ENCODE measurements around the gene NSMF.

The NSMF gene

DNA sequence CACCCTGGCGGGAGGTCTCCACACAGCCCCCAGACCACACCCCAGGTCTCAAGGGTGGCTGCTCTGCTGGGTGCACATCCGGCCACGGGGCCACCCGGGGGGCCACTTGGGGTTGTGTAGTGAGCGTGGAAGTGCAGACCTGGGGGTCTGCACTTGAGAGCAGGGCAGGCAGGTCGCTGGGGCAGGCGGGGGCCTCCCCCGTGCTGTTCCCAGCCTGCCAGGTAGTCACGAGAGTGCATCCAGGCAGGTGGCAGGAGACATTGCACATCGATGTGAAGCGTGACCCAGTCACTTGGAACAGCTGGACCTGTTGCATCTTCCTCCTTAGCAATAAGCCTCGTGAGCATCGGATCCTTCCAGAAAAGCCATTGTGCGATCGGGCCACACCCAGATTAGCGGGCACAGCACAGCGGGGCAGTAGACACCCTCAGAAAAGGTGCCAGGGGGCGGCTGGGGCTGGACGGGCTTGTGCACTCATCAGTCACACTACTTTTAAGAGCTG, 13.2 kb downstream of the NSMF start:
- no peak for DNase-seq

DNA sequence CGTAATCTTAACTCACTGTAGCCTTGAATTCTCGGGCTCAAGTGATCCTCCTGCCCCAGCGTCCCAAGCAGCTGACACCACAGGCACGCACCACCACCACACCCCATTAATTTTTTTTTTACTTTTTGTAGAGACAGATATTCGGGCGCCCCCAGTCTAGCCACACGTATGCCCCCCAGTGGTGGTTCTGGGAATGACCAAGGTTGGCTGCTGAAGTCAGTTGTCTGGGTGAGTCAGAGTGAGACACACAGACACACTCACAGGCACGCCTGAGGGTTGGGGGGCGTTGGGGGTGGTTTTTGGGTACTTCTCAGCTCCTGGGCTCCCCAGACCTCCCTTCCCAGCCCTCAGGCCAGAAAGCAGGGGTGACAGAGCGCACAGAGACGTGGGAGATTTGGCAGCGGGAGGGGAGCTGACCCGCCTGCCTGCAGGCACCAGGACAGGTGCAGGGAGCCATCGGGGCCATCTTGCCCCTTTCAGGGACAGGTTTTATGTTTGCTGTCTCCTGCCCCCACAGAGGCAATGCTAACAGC, 13.8 kb downstream of the NSMF start:
- DNase-seq = peak; percentile 83

DNA sequence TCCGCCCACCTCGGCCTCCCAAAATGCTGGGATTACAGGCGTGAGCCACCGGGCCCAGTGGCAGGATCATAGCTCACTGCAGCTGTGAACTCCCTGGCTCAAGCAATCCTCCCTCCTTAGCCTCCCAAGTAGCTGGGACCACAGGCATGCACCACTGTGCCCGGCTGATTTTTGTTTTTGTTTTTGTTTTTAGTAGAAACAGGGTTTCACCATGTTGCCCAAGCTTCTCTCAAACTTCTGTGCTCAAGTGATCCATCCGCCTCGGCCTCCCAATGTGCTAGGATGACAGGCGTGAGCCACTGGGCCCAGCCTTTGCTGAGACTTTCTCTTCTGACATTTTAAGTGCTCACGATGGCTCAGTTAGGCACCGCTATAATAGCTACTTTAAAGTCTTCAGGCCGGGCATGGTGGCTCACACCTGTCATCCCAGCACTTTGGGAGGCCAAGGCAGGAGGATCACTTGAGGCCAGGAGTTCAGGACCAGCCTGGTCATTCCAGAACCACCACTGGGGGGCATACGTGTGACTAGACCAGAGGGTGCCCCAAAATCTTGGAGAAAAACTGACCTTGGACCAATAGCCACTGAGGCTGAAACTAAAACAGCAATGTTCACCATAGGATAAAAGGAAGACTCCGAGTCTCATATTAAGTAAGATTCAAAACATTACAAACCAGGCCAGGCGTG, 14.9 kb downstream of the NSMF start:
- no peak for DNase-seq

DNA sequence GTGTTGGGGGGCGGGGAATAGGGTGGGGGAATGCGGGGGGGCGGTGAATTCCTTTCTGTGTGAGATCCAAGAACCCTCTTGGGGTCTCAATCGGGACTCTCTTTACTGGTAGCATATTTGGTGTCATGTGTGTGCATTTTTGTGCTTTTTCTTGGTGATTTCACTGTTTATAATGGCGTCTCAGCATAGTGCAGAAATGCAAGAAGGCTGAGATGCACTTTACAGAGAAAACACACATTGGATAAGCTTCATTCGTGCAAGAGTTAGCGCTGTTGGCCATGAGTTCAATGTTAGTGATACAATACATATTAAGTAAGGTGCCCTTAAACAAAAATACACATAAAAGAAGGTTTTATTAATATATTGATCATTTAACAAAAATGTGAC, 17.2 kb downstream of the NSMF start:
- no peak for DNase-seq

DNA sequence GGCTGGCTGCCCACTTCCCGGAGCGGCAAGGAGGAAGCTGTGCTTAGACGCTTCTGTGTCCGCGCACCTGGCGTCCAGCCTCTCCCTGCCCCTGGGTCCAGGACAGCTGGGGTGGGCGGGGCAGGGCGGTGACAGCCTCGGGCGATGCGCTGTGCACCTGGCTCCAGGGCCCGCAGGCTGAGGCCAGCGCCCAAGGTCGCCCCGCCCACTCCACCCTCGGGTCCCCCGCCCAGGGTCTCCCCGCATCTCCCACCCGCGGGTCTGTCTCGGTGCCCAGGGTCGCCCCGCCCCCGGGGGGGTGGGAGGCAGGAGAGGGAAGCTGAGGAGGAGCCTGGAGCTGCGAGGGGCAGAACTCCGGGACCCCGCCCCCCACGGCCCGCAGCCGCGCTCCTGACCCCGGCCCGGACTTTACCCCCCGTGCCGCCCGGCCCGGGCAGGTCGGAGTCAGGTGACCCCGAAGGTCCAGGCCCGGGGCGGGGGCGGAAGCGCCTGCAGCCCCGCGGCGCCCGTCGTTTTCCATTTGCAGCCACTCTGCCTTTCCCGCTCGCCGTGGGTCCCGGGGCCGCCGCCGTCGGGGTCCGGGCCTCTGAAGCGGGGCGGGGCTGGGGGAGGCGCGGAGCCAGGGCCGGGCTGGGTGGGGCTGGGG, 17.7 kb downstream of the NSMF start, which contains the start of gene ENTPD8:
TSS of gene ENTPD8 (minus strand) at position 69 of the 646 bp plus-strand sequence. CDS start 3,072 bp downstream, outside the sequence.
- no peak for DNase-seq

DNA sequence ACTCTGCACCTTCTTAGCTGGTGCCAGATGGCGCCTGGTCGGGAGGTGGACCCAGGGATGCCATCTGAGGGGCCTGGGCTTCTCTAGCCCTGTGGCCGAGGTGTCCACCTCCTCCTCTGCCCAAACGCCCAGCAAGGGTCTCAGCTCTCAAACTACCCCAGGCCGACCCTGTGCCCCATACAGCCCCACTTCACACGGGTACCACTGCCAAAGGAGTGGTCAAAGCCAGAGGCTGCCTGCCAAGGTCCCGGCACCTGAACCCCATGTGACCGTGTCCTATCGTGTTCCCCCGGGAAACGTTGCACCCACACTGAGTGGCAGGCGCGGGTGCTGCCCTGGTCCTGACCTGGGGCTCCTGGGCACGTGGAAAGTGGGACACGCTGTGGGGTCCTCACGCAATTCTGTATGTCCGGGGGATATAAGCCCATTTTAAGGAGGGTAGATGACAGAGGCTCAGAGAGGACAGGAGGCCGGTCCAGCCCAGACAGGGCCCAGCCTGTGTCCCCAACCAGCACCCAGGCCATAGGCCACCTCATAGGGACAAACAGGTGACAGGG, 19.9 kb downstream of the NSMF start:
- no peak for DNase-seq

DNA sequence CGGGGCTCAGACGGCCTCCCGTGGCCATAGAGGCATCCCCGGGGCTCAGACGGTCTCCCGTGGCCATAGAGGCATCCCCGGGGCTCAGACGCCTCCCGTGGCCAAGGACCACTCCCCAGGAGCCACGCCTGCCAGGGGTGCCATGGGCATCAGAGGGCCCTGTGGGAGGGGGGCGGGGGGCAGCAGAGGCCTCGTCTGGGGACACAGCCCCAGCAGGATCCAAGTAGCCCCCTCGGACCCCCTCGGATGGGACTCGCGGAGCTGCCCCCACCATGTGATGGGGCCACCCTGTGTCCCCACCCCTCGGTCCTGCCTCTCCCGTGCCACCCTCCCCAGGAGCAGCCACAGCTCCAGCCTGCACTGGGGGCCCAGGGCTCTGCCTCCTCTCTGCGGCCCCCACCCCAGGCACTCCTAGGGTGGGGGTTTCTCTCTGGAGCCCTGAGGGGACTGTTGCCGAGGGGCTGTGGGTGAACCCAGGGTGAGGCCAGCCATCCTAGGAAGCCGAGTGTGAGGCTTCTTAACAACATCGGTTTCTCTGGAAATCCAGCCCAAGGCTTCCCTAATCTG, 20.5 kb downstream of the NSMF start:
- DNase-seq = no peak

DNA sequence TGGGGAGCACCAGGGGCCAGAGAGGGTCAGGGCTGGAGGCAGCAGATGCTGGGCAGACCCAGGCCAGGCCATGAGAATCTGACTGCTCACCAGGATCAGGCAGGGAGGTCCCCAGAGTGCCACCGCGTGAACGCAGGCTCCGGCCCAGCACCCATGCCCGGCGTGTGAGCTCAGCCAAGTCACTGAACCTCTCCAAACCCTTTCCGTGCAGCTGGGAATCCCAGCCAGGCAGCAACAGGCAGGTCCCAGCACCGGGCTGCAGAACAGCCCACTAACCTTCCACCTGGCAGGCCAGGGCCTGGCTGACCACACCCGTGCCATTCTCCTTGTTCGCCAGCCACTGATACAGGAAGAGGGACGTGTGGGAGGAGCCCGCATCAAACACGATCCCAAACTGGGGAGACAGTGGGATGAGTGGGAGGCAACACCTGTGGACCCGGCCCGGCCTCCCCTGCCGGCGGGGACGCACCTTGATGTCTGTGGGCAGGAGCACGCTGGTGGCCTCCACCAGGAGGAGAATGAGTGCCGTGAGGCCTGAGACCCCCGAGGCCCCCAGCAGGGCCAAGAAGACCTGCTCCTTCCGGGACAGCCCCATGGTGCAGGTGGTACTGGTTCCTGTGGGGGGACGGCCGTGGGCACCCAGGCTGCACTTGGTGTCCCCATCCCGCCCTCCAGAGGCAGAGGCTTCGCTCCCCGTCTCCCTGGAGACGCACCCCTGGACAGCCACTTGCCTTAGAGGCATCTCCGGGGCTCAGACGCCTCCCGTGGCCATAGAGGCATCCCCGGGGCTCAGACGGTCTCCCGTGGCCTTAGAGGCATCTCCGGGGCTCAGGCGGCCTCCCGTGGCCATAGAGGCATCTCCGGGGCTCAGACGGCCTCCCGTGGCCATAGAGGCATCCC, 21.2 kb downstream of the NSMF start:
- DNase-seq = no peak

DNA sequence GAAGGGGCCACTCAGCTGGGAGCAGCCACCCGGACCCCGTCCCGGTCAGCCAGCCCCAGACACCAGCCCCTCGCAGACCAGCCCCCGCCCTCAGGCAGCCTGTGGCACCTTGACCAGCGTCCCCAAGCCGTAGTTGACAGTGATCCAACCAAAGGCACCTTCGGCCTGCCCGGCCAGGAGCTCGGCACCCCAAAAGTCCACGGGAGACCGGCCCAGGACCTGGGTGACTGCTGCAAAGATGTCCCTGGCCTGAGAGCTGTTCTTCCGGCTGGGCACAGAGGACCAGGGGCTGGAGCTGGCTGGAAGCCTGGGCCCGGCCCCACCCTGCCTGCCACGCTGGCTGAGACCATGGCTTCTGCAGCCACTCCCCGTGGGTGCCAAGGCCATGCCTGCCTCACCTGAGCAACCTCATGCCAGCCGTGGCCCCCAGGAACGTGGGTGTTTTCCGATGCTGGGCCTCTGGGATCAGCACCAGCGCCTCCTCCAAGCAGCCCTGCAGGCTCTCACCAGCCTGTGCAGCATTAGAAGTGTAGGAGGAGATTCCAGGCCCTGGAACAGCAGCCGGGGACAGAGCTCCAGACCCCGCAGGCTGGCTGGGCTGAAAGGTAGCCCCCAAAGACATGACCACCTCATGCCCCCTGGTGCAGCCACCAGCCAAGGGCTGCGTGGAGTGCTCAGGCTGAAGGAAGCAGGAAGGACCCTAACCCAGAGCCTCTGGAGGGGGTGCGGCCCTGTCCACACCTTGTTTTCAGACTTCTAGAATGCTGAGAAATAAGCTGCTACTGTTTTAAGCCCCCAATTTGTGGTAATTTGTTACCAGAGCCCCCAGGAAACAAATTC, 22.2 kb downstream of the NSMF start:
- no peak for DNase-seq

DNA sequence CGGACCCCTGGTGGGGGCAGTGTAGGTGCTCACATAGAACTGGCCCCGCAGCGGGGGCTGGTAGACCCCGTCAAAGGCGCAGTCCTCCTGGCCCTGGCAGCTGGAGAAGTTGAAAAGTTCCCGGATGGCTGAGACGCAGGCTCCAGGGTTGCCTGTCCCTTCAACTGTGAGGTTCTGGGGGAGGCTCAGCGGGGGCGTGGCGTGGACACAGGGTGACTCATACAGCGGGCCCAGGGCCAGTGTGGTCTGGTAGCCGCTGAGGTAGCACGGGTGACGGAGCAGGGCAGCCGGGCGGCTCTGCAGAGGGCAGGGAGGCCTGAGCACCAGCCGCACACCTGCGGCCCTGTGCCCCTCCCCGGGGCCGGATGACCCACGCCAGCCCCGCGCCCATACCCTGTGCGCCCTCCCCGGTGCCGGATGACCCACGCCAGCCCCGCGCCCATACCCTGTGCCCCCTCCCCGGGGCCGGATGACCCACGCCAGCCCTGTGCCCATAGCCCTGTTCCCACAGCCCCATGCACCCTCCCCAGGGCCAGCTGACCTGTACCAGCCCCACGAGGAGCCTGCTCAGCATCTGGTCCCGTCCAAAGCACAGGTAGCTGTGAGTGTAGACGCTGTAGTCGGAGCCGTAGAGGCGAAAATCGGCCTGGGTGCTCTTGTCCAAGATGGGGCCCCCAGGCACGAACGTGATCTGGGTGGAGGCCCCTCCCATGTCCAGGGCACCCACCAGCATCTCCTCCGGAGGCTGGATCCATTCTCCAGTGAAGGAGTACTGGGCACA, 23.0 kb downstream of the NSMF start:
- DNase-seq = no peak

DNA sequence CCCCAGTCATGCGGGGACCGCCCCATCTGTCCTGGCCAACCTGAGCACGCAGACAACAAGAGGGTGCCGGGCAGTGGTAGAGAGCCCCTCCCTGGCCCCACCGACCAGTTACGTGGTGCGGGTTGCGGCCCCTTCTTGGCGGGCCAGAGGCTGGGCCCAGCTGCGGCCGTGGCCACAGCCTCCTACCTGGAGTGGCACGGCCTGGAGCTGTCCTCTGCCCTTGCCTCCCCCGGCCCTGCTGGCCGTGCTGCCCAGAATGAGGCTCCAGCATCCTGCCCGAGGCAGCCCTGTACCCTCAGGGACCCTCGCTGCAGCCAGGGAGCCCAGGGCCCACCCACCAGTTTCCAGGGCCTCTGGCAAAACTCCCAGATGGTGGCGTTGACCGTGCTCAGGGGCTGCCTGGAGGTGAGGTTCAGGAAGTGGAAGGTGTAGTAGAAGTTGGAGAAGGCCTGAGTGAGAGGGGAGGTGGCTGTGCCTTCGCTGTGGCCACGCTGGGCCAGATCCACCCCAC, 23.7 kb downstream of the NSMF start:
- no peak for DNase-seq

DNA sequence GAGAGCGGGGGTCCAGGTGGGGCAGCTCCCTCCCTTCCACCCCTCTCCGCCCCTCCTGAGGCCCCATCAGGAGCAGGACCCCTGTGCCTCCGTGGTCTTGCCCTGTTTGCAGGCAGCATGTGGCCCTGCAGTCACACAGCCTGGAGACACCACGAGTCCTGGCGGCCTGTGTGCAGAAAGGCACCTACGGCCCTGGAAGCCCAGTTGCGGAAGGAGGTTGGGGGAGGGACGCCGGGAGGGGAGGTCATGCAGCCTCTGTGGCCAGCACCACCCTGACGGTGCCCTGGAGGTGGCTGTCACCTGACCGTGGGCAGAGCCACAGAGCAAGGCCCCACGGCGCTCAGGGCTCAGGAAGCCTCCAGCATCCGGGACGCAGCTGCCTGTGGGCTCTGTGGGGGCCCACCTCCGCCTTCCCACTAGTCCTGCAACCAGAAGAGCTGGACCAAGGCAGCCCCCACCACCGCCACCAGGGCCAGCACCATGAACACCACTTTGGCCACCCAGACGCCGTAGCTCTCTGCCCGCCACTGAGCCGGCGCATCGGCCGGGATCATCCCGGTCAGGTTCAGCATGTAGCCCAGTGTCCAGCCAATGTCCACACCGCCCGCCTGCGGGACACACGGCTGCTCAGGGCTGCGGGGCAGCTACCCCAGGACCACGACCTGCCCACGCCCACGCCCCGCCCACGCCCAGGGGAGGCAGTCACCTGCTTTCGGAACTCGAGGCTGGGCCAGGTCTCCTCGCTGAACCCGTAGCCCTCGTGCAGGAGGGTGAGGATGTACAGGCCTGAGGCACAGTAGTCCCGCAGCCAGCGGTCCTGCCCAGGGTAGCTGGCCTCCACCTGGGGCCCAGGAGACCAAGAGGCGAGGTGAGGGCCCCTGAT, 24.4 kb downstream of the NSMF start:
- DNase-seq = no peak

DNA sequence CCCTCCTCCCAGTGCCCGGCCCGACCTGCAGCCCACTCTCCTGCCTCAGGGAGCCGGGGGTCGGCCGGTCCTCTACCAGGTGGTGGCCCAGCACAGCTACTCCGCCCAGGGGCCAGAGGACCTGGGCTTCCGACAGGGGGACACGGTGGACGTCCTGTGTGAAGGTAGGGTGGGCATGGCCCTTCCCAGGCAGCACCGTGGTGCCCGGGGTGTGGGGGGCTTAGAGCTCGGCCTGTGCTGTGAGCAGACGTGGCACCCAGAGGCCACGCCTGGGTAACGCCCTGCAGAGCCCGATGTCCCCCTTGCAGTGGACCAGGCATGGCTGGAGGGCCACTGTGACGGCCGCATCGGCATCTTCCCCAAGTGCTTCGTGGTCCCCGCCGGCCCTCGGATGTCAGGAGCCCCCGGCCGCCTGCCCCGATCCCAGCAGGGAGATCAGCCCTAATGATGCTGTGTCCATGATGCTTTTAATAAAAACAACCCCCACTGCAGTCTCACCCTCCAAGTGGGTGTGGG, 25.2 kb downstream of the NSMF start:
- no peak for DNase-seq

DNA sequence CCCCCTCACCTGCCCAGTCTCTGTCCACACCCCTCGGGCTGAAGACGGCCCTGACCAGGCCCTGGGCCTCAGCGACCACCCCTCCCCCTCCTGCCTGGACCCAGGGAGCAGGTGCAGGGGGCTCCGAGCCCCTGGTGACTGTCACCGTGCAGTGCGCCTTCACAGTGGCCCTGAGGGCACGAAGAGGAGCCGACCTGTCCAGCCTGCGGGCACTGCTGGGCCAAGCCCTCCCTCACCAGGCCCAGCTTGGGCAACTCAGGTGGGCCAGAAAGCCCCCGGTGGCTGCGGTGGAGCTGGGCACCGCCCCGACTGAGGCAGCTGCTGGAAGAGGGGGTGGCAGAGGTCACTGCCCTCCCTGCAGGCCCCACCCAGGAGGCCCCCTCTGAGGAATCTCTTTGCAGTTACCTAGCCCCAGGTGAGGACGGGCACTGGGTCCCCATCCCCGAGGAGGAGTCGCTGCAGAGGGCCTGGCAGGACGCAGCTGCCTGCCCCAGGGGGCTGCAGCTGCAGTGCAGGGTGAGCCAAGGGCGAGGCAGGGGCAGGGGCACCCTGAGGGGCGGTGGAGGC, 25.7 kb downstream of the NSMF start:
- no peak for DNase-seq

DNA sequence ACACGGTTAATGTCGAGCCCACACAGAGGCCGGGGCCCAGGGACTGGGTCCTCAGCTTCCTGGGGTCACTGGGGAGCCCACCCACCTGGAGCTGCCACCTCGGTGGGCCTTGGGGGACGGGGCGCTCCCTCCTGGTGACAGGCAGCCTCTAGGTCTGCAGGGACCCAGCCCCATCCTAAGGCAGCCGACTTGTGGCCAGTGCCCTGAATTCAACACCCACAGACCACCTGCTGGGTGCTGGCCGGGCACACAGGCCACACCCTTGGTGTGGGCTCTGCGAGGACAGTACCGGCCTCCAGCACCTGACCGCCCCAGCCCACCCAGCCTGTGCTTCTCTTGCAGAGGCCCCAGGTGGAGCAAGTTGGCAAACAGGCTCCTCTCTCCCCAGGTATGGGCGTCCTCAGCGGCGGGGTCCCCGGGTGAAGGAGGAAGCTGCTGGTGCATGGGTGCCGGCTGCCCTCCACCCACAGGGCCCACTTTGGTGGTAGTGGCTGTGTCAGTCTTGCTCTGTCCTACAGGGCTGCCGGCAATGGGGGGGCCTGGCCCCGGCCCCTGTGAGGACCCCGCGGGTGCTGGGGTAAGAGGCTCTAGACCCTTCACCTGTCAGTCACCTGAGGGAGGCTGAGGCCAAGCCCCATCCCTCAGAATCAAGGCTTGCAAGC, 26.3 kb downstream of the NSMF start:
- no peak for DNase-seq

DNA sequence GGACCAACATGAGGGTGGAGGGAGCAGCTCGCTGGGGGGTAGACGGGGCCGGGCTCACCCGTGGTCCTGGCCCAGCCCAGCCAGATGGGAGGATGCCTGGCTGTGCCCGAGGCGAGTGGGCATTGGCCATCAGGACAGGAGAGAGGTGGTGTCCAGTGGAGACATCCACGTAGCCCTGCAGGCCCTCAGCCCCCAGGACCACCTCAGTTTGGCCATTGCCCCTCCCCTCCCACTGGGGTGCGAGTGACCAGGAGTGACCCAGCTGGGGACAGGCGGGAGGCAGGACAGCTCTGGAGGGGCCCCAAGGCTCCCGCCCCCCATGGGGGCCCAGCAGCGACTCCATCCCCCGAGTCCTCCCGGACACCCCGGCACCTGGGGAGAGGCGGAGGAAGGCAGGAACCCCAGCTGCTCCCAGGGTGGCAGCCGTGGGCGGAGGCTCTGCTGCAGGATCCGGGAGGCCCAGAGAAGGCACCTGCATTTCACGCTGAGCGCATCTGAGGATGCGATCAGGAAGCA, 27.7 kb downstream of the NSMF start:
- no peak for DNase-seq

DNA sequence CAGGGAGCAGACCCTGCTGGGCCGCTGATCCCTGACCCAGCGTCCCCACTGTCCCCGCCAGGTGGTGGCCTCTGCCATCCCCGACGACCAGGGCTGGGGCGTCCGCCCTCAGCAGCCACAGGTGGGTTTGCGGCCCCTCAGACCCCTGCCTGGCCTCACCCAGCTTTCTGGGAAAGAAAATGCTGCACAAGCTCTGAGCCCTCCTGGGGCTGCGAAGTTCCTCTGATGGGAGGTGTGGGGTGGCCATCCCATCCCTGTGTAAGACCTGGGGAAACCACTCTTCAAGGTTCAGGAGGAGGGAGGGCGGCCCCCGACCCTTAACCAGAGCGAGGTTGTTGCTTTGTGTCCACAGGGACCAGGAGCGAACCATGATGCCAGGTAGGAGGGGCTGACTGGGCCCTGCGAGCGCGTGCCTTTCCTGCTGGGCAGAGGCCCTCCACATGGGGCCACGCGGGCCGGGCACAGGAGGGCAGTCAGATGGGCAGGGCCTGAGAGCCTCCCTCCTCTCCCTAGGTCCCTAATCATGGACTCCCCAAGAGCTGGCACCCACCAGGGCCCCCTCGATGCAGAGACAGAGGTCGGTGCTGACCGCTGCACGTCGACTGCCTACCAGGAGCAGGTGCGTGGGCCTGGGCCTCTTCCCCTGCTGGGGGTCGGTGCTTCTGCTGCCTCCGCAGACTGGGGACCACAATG, 28.3 kb downstream of the NSMF start:
- DNase-seq = no peak
